Astrocyte (in vitro differentiated cells and primary cell): Measurements from ENCODE around the gene WSCD2. TPM values are rescaled to one million over a fixed set of nuclear protein-coding genes. Genes with fewer than 3 reads are reported as not detected.

Experiments
- DNase-seq: peaks from one replicate; pipeline ENCODE4 v3.0.0-alpha.2; 2010; ENCODE audit warnings: low read depth
- FAIRE-seq: peaks from 2 replicates; lab custom pipeline; 2011; peaks lifted over from hg19 to GRCh38; lab: Jason Lieb, UNC
- H2AFZ ChIP-seq: 2 replicates; pipeline ENCODE4 v1.6.0; 2012; ENCODE audit warnings: low read depth, low read length, inconsistent platforms
- H3K27ac ChIP-seq: 2 replicates; pipeline ENCODE4 v1.5.1; 2011; ENCODE audit warnings: low read depth, low read length, inconsistent platforms
- H3K27me3 ChIP-seq: 2 replicates; pipeline ENCODE4 v1.6.0; 2011; ENCODE audit warnings: low read length, inconsistent platforms; ENCODE audit not compliant: insufficient read depth
- H3K36me3 ChIP-seq: 2 replicates; pipeline ENCODE4 v1.5.1; 2011; ENCODE audit warnings: low read length, inconsistent platforms; ENCODE audit not compliant: insufficient read depth
- H3K4me1 ChIP-seq: 2 replicates; pipeline ENCODE4 v1.5.1; 2011; ENCODE audit warnings: low read length, inconsistent platforms; ENCODE audit not compliant: insufficient read depth
- H3K4me2 ChIP-seq: 2 replicates; pipeline ENCODE4 v1.6.0; 2012; ENCODE audit warnings: low read length, inconsistent platforms
- H3K4me3 ChIP-seq: 2 replicates; pipeline ENCODE4 v1.5.1; 2011; ENCODE audit warnings: low read depth, mild to moderate bottlenecking, low read length, inconsistent platforms; ENCODE audit not compliant: insufficient read depth
- H3K79me2 ChIP-seq: 2 replicates; pipeline ENCODE4 v1.6.0; 2012; ENCODE audit warnings: mild to moderate bottlenecking, low read length, inconsistent platforms; ENCODE audit not compliant: insufficient read depth
- H3K9ac ChIP-seq: 2 replicates; pipeline ENCODE4 v1.6.0; 2012; ENCODE audit warnings: mild to moderate bottlenecking, low read length, inconsistent platforms
- H3K9me3 ChIP-seq: 2 replicates; pipeline ENCODE4 v1.5.1; 2012; ENCODE audit warnings: low read depth, mild to moderate bottlenecking, low read length, inconsistent platforms; ENCODE audit not compliant: insufficient read depth
- H4K20me1 ChIP-seq: 2 replicates; pipeline ENCODE4 v1.6.0; 2012; ENCODE audit warnings: low read length, inconsistent platforms; ENCODE audit not compliant: insufficient read depth
- H3K27ac Mint-ChIP-seq: one replicate; pipeline ENCODE4 v1.8.0; 2021; ENCODE audit warnings: mild to moderate bottlenecking, mixed read lengths; ENCODE audit not compliant: unreplicated experiment
- H3K27me3 Mint-ChIP-seq: one replicate; pipeline ENCODE4 v1.8.0; 2021; ENCODE audit warnings: low read depth, mixed read lengths; ENCODE audit not compliant: unreplicated experiment
- H3K36me3 Mint-ChIP-seq: one replicate; pipeline ENCODE4 v1.8.0; 2021; ENCODE audit warnings: low read depth, mixed read lengths; ENCODE audit not compliant: unreplicated experiment
- H3K4me1 Mint-ChIP-seq: one replicate; pipeline ENCODE4 v1.8.0; 2021; ENCODE audit warnings: low read depth, mixed read lengths; ENCODE audit not compliant: unreplicated experiment
- H3K4me3 Mint-ChIP-seq: one replicate; pipeline ENCODE4 v1.8.0; 2021; ENCODE audit warnings: mild to moderate bottlenecking, moderate library complexity, mixed read lengths; ENCODE audit not compliant: unreplicated experiment
- H3K9me3 Mint-ChIP-seq: one replicate; pipeline ENCODE4 v1.8.0; 2021; ENCODE audit warnings: mild to moderate bottlenecking, mixed read lengths; ENCODE audit not compliant: unreplicated experiment
- CTCF ChIP-seq: IDR thresholded peaks from 2 replicates; pipeline ENCODE4 v1.5.1; 2011; ENCODE audit warnings: low read depth, mild to moderate bottlenecking, inconsistent platforms, low read length, moderate library complexity; ENCODE audit not compliant: insufficient read depth
- EZH2 ChIP-seq: IDR thresholded peaks from 2 replicates; pipeline ENCODE4 v1.6.1; 2012; ENCODE audit warnings: mild to moderate bottlenecking, low read length, inconsistent platforms; ENCODE audit not compliant: insufficient read depth
- total RNA-seq: library from RNA; stranded (reverse); gene quantifications from 2 replicates; pipeline ENCODE4 v1.2.1, GENCODE V29; 2021

Gene WSCD2
- total RNA-seq, 1 donor from 2014 or later: 0.11 TPM

DNA sequence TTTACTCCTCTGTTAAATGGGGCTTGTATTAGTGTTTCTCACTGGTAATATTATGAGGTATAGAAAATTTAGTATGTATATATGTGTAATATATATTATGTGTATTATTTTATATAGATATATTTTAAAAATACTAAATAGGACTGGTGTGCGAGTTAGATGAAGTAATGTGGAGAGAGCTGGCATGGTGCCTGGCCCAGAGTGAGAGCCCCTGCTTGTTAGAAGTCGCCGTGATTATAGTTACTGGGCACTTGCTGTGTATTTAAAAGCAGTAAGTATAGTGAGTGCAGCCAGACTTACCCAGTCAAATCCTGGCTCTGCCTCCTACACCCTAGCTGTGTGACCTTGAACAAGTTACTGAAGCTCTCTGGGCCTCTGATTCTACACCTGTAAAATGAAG is 48.0 kb downstream of the WSCD2 start:
- DNase-seq (no peak), FAIRE-seq (no peak)
- Histone ChIP-seq H2AFZ (no peak overlapping the region), H3K27me3 (no peaks in the 10 kb centered on the region), H3K4me3 (no peak overlapping the region), H3K36me3 (no peaks in the 10 kb centered on the region), H3K9ac (no peak overlapping the region), H3K9me3 (no peaks in the 10 kb centered on the region), H3K79me2 (no peaks in the 10 kb centered on the region), H3K27ac (no peak overlapping the region), H3K4me1 (no peaks in the 10 kb centered on the region), H4K20me1 (no peaks in the 10 kb centered on the region), H3K4me2 (no peak overlapping the region)
- TF ChIP-seq EZH2: no peak
- TF ChIP-seq CTCF: no peak
- Mint-ChIP-seq H3K36me3 (no peaks in the 10 kb centered on the region), H3K4me3 (no peak overlapping the region), H3K27ac (no peak overlapping the region), H3K4me1 (no peaks in the 10 kb centered on the region), H3K9me3 (no peaks in the 10 kb centered on the region), H3K27me3 (peaks cover 11% of the 10 kb centered on the region)

GRCh38 chr12:108179305-108179704 is 50.2 kb downstream of the WSCD2 start:
- Histone ChIP-seq H3K27ac (no peak overlapping the region), H4K20me1 (no peaks in the 10 kb centered on the region), H3K36me3 (no peaks in the 10 kb centered on the region), H3K9me3 (no peaks in the 10 kb centered on the region), H3K27me3 (no peaks in the 10 kb centered on the region), H3K4me1 (no peaks in the 10 kb centered on the region), H3K4me3 (no peak overlapping the region), H3K79me2 (no peaks in the 10 kb centered on the region), H2AFZ (no peak overlapping the region), H3K9ac (no peak overlapping the region), H3K4me2 (no peak overlapping the region)
- Mint-ChIP-seq H3K4me1 (no peaks in the 10 kb centered on the region), H3K9me3 (no peaks in the 10 kb centered on the region), H3K36me3 (no peaks in the 10 kb centered on the region), H3K27ac (no peak overlapping the region), H3K4me3 (no peak overlapping the region), H3K27me3 (peaks cover 28% of the 10 kb centered on the region)
- FAIRE-seq: no peak
- DNase-seq: no peak
- TF ChIP-seq CTCF (no peak), EZH2 (no peak)

- Mint-ChIP-seq H3K27me3 (peaks cover 27% of the 10 kb centered on the region), H3K36me3 (no peaks in the 10 kb centered on the region), H3K4me1 (no peaks in the 10 kb centered on the region), H3K4me3 (no peak overlapping the region), H3K9me3 (no peaks in the 10 kb centered on the region), H3K27ac (no peak overlapping the region)
- Histone ChIP-seq H3K4me1 (no peaks in the 10 kb centered on the region), H3K4me3 (no peak overlapping the region), H2AFZ (no peak overlapping the region), H4K20me1 (no peaks in the 10 kb centered on the region), H3K4me2 (no peak overlapping the region), H3K27ac (no peak overlapping the region), H3K79me2 (no peaks in the 10 kb centered on the region), H3K36me3 (no peaks in the 10 kb centered on the region), H3K9me3 (no peaks in the 10 kb centered on the region), H3K9ac (no peak overlapping the region), H3K27me3 (no peaks in the 10 kb centered on the region)
- no peak for FAIRE-seq
- TF ChIP-seq CTCF (no peak), EZH2 (no peak)
- no peak for DNase-seq
Observed at GRCh38 chr12:108180255-108181094, 51.4 kb downstream of the WSCD2 start.
